GM06990 (cell line): ENCODE results near the gene PYGO1.
"Not testable (repeated sequence)": the region's sequence is repeated elsewhere in the genome, so short reads cannot be mapped to it uniquely, and the experiment has no call there.

Source experiments
- DNase-seq: peaks from one replicate; pipeline ENCODE4 v3.0.0-alpha.2; 2011; ENCODE audit not compliant: insufficient read length; ENCODE audit errors: extremely low read depth
- H3K27me3 ChIP-seq: replicated peaks from 2 replicates; pipeline ENCODE4 v1.6.0; 2011; ENCODE audit warnings: low read length; ENCODE audit not compliant: control insufficient read depth, insufficient read depth
- H3K36me3 ChIP-seq: 2 replicates; pipeline ENCODE4 v1.5.1; 2011; ENCODE audit warnings: low read length; ENCODE audit not compliant: control insufficient read depth, insufficient read depth
- H3K4me3 ChIP-seq: replicated peaks from 2 replicates; pipeline ENCODE4 v1.5.1; 2011; ENCODE audit warnings: low read depth, mild to moderate bottlenecking, control low read depth, low read length
- TF ChIP-seq, protein P1 (sequence below): IDR thresholded peaks from 2 replicates; pipeline ENCODE4 v1.5.1; 2011; ENCODE audit warnings: low read length, control low read depth, mild to moderate bottlenecking, inconsistent platforms; ENCODE audit not compliant: insufficient read depth, poor library complexity, severe bottlenecking

The PYGO1 gene

DNA sequence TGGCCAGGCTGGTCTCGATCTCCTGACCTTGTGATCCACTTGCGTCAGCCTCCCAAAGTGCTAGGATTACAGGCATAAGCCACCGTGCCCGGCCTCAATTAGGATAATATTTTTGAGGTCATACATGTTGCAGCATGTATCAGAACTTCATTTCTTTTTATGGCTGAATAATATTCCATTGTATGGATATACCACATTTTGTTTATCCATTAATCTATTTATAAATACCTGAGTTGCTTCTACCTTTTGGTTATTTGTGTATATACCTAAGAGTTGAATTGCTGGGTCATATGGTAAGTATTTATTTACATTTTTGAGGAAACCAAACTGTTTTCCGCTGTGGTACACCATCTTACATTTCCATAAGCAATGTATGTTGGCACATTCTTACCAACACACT lies 18.1 kb upstream of the PYGO1 start:
- H3K36me3 ChIP-seq: no peaks in the 10 kb centered on the region
- no peaks in the 10 kb centered on the region for H3K27me3 ChIP-seq
- TF ChIP-seq, protein P1, sequence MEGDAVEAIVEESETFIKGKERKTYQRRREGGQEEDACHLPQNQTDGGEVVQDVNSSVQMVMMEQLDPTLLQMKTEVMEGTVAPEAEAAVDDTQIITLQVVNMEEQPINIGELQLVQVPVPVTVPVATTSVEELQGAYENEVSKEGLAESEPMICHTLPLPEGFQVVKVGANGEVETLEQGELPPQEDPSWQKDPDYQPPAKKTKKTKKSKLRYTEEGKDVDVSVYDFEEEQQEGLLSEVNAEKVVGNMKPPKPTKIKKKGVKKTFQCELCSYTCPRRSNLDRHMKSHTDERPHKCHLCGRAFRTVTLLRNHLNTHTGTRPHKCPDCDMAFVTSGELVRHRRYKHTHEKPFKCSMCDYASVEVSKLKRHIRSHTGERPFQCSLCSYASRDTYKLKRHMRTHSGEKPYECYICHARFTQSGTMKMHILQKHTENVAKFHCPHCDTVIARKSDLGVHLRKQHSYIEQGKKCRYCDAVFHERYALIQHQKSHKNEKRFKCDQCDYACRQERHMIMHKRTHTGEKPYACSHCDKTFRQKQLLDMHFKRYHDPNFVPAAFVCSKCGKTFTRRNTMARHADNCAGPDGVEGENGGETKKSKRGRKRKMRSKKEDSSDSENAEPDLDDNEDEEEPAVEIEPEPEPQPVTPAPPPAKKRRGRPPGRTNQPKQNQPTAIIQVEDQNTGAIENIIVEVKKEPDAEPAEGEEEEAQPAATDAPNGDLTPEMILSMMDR: no peak
- DNase-seq: no peak
- H3K4me3 ChIP-seq: no peak overlapping the region

DNA sequence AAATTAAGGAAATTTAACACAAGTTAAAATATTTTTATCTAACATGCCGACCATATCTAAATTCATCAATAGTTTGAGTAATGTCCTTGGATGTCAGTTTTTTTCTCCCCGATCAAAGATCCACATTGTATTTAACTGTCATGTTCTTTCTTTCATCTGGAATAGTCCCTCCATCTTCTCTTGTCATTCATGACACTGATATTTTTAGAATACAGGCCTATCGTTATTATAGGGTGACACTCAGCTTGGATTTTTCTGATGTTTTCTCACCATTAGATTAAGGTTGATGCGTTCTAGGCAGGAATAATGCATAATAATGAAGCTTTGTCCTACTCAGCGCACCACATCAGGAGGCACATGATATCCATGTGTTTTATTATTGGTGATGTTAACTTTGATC lies 13.2 kb upstream of the PYGO1 start:
- TF ChIP-seq, protein P1: no peak
- no peaks in the 10 kb centered on the region for H3K27me3 ChIP-seq
- no peak overlapping the region for H3K4me3 ChIP-seq
- no peaks in the 10 kb centered on the region for H3K36me3 ChIP-seq
- DNase-seq: no peak

DNA sequence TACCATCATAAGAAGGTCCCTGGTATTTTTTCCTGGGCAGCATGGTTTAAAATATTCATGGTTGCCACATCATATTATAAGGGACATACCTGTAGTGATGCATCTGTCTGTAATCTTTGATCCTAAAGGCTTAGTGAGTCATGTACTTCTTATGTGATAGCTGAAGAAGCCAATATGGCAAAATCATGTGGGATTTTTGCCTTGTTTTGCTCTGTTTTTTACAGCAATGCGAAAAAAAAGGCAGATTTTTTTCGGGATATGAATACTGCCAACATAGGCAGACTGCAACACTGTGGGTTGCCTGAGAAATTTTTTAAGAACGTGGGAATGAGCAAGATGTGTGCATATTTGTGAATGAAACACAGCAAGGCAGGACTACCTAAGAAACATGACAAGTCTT lies 11.3 kb upstream of the PYGO1 start:
- no peaks in the 10 kb centered on the region for H3K36me3 ChIP-seq
- no peak overlapping the region for H3K4me3 ChIP-seq
- no peak for DNase-seq
- H3K27me3 ChIP-seq: no peaks in the 10 kb centered on the region
- TF ChIP-seq, protein P1: no peak

DNA sequence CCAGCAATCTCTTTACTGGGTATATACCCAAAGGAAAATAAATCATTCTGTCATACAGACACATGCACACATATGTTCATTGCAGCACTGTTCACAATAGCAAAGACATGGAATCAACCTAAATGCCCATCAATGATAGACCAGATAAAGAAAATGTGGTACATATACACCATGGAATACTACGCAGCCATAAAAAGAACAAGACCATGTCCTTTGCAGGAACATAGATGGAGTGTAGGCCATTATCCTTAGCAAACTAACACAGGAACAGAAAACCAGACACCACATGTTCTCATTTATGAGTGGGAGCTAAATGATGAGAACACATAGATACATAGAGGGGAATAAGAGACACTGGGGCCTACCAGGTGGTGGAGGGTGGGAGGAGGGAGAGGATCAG lies 4.9 kb upstream of the PYGO1 start:
- H3K27me3 ChIP-seq, H3K4me3 ChIP-seq, DNase-seq, H3K36me3 ChIP-seq: not testable (repeated sequence)

DNA sequence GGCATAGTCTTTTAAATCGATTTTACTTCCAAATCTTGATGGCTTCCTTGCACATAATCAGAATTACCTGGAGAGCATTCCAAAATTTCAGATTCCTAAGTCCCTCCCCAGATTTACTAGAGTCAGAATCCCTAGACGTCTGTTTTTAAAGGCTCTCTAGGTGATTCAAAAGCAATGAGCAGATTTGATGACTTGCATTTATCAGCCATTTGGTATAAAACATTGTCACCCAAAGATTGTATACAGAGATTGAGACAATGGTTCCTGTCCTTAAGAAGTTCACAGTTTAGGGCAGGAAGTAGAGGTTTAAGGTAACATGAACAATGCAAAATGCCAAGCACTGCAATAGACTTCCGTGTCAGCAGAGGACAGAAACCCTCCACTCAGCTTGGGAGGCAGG lies 2.6 kb upstream of the PYGO1 start:
- Histone ChIP-seq H3K36me3 (no peaks in the 10 kb centered on the region), H3K4me3 (no peak overlapping the region), H3K27me3 (no peaks in the 10 kb centered on the region; the same call in 1 of the 2 replicates)
- DNase-seq: no peak
- TF ChIP-seq, protein P1: no peak

DNA sequence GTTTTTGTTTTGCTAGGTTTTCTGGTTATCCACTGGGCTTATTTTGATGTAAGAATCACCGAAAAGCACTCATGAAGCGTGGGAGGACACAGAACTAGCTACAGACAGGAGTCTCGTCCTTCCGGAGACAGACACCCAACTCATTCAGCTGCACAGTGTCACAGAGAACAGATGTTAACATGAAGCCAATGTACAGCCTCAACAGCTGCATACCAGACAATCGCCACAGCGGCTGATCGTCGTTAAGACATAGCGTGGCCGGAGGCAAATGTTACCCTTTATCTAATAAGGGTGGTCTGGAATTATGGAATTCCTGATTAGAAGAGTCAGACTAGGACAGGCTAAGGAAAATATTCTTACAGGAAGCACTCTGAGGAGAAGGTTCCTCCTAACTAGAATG lies 1.1 kb upstream of the PYGO1 start:
- H3K27me3 ChIP-seq: no peaks in the 10 kb centered on the region; the same call in none of the 2 replicates
- no peak for DNase-seq
- no peak overlapping the region for H3K4me3 ChIP-seq
- no peaks in the 10 kb centered on the region for H3K36me3 ChIP-seq
- TF ChIP-seq, protein P1: no peak
